Limb (tissue), 2 donors: Measurements from ENCODE around the gene IDE.
"Not testable (repeated sequence)": the region's sequence is repeated elsewhere in the genome, so short reads cannot be mapped to it uniquely, and the experiment has no call there.

Source experiments
- DNase-seq, 2 donors: peaks; one replicate each; pipeline ENCODE4 v3.0.0-alpha.2; 2016; ENCODE audit errors: extremely low spot score in 2 of 2

Gene IDE

GRCh38 chr10:92492748-92493240 lies 81.1 kb downstream of the IDE start:
- no peak for DNase-seq

- no peak for DNase-seq
Measured at GRCh38 chr10:92490387-92490786, 83.5 kb downstream of the IDE start.

DNA sequence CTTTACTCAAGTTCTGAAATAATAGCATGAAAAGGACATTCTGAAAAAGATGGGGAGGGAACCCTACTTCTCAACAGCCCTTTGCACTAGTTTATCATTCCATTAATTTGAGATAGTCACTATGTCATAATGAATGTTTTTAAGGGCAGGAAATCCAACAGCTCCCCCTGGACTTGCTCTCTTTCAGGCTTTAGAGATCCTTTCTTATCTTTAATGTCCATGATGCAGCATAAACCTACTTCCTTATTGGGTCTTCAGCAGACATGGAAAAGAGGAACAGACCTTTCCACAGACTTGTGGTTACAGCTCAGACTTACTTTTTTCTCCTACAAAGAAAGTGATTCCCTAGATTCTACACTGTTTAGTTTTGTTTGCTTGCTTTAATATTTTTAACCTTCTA lies 87.3 kb downstream of the IDE start:
- DNase-seq, result no peak

- no peak for DNase-seq
Measured at GRCh38 chr10:92483539-92483938, 90.4 kb downstream of the IDE start.

DNA sequence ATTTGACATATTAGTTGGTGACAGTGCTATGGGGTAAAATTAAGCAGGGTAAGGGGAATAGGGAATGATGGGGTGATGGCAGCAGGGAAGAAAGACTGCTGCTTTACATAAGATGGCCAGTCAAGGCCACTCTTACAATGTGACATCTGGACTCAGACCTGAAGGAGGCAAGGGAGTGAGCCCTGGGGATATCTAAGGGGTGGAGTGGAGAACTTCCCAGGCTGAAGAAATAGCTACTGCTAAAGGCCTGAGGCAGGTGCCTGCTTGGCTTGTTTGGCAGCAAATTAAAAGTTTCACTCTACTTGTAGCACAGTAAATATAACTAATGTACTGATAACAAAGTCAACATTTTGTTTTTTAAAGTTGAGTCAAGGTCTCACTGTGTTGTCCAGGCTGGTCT lies 93.5 kb downstream of the IDE start:
- DNase-seq, result no peak

DNA sequence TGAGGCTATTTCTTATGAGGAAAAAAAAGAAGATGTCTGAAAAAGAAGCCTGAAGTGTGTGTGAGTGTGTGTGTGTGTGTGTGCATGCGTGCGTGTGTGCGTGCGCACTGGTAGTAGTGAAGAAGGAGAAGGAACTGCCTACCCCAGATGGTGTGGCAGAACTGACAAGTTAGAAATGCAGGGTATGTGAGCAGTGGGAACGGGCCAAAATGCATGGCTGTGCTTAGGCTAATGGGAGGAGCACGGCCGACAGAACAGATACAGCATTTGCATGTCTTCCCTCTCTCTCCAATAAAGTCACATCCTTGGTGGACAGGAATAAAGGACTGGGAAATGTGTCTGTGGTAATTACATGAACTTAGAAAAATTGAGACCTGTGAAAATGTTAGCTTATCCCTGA lies 94.3 kb downstream of the IDE start:
- DNase-seq, result no peak

DNA sequence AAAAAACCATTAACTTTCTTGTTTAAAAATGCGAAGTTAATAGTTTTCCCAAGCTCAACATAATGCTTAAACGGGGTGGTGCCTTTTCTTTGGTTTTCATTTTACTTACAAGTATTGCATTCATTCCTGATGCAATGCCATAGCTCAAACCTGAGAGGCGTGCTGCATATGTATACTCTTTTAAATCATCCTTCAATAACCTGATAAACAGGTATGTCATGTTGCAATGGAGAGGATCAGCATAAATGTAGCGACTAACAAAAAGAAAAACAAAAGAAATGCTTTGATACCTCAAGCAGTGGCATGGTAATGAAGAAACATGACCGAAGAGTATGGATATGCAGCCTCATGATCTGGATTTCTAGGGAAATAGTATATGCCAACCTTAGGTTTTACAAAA lies 95.4 kb downstream of the IDE start:
- DNase-seq, result no peak

- DNase-seq, result no peak
Measured at GRCh38 chr10:92475357-92475868, 98.5 kb downstream of the IDE start.

DNA sequence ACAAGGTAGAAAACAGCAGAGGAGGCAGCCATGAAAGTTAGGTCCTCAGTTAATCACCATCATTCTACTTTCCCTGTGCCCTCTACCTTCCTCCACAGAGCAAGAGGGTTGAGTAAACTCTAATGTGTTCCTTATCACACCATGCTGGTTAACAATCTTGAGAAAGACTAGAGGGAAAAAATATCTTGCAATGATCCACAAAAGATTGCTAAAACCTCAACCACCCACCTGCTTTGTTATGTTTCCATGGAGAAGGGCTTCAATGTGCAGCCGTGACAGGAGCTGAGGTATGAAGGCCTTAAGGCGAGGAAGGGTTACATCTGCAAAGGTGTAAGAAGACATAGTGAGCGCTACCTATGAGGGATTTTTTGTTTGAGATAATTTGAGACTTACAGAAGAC lies 103.9 kb downstream of the IDE start:
- DNase-seq, result no peak

- DNase-seq, result no peak
Measured at GRCh38 chr10:92464364-92464763, 109.5 kb downstream of the IDE start.

GRCh38 chr10:92463582-92463981 lies 110.3 kb downstream of the IDE start:
- no peak for DNase-seq

GRCh38 chr10:92454955-92455354 lies 118.9 kb downstream of the IDE start:
- DNase-seq, result not testable (repeated sequence)

- DNase-seq, result no peak
Measured at GRCh38 chr10:92452313-92452712, 121.6 kb downstream of the IDE start.

DNA sequence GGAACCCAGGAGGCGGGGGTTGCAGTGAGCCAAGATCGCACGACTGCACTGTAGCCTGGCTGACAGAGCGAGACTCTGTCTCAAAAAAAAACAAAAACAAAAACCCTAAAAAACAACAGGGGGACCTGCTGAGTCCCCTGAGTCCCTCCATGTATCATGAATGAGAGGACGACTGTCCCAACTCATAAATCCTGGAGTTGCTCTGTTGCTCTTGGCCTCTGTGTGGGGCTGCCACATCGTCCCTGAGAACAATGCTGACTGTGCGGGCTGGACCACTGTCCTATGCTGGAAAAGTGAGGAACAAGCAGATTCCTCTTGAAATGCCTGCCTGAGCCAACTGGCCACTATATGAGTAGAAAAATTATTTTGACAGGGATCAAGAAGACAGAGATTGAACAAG lies 122.5 kb downstream of the IDE start:
- DNase-seq, result no peak

- DNase-seq, result no peak
Measured at GRCh38 chr10:92450896-92451295, 123.0 kb downstream of the IDE start.

GRCh38 chr10:92440578-92440977 lies 133.3 kb downstream of the IDE start:
- no peak for DNase-seq

DNA sequence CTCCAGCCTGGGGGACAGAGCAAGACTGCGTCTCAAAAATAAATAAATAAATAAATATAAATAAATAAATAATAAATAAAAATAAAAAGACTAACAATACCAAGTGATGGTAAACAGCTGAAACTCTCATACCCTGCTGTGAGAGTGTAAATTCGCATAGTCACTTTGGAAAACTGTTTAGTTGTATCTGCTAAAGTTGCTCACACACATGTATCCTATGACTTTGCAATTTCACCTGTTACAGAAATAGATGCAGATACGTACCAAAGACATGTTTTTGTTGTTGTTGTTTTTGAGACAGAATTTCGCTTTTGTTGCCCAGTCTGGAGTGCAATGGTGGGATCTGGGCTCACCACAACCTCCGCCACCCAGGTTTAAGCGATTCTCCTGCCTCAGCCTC lies 135.7 kb downstream of the IDE start:
- no peak for DNase-seq

DNA sequence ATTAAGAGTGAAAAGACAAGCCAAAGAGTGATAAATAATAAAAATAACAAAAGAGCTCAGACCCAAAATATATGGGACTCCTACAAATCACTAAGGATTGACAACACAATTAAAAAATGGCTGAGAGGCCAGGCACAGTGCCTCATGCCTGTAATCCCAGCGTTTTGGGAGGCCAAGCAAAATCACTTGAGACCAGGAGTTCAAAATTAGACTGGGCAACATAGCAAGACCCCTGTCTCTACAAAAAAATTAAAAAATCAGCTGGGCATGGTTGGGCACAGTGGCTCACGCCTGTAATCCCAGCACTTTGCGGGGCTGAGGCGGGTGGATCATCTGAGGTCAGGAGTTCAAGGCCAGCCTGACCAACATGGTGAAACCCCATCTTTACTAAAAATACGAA lies 137.3 kb downstream of the IDE start:
- no peak for DNase-seq

GRCh38 chr10:92436065-92436464 lies 137.8 kb downstream of the IDE start:
- not testable (repeated sequence) for DNase-seq

GRCh38 chr10:92434385-92434784 lies 139.5 kb downstream of the IDE start:
- DNase-seq, result no peak

DNA sequence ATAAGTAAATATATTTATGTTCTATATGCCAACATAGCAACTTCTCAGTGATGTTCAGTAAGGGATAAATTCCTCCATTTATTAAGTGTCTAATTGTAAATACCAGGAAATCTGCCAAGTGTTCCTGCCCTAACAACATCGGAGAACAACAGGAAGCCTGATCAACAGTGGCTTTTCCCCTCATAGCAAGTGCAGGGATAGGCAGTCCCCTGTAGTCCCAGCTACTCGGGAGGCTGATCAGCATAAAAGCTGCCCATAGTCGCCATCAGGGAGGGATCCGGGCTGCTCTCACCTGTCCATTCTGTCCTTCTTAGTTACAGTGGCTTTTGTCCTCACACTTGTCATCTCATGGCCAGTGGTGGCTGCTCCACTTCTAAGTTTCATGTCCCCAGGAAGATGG lies 141.3 kb downstream of the IDE start:
- DNase-seq, result no peak

DNA sequence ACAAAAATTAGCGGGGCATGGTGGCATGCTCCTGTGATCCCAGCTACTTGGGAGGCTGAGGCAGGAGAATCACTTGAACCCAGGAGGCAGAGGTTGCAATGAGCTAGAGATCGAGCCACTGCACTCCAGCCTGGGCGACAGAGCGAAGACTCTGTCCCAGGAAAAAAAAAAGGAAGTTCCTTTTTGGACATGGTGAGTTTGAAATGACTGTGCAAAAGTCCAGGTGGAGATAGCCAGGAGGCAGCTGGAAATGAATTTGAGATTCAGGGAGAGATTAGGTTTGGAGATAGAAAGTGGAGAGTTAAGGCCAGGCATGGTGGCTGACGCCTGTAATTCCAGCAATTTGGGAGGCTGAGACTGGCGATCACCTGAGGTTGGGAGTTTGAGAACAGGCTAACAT lies 143.8 kb downstream of the IDE start:
- DNase-seq, result no peak

- no peak for DNase-seq
Measured at GRCh38 chr10:92421550-92421949, 152.3 kb downstream of the IDE start.
